ENCODE measurements around the gene SIDT2.
A peak's percentile ranks its signal among the peaks of the same experiment; 100 is the strongest.
"Not testable (repeated sequence)": the region's sequence is repeated elsewhere in the genome, so short reads cannot be mapped to it uniquely, and the experiment has no call there.

The SIDT2 gene

DNA sequence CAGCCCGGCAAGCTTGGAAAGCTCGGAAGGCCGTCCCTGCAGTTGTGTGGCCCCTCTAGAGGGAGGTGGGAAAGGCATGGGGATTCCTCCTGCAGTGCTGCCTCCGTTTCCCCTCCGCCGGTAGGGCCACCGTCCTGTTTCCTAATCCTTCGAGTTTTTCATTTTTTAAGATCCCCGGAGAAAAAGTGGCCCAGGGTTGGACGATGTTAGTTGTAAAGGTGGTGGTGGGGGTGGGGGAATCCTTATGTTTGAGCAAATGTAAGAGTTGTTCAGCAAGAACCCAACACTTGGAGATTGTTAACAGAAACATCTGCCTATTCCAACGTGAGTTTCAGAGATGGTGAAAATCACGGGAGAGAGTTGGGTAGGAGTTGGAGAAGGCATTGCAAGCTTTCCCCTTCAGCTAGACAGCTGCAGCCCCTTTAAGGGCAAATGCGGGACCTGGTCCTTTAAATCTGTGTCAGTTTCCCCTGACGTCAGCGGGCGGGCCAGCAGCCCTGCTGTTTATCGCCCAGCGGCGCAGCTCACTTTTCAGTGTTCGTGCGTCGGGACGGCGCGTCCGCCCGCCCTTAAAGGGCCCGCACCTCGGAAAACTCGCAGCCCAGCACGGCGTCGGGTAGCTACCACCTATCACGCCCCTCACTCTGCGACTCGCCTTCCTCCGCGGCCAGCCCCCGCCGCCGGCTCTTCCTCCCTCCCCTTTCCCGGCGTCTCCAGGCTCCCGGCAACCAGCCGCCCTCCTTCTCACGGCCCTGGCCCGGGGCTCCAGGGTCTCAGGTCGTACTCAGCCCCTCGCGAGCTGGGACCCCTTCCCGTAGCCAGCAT is at the start of gene SIDT2:
TSS of gene SIDT2 (plus strand) at position 534 of the 825 bp plus-strand sequence. CDS start 521 bp downstream, outside the sequence.
- DNase-seq, result peak; percentile 95

DNA sequence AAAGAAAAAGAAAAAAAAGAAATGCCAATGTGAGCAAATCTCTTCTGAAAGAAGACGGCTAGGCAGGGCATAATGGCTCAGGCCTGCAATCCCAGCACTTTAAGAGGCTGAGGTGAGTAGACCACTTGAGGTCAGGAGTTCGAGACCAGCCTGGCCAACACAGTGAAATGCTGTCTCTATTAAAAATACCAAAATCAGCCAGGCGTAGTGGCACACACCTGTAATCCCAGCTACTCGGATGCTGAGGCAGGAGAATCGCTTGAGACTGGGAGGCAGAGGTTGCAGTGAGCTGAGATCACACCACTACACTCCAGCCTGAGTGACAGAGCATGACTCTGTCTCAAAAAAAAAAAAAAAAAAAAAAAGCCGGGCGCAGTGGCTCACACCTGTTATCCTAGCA is 48.1 kb upstream of the SIDT2 start:
- not testable (repeated sequence) for DNase-seq

DNA sequence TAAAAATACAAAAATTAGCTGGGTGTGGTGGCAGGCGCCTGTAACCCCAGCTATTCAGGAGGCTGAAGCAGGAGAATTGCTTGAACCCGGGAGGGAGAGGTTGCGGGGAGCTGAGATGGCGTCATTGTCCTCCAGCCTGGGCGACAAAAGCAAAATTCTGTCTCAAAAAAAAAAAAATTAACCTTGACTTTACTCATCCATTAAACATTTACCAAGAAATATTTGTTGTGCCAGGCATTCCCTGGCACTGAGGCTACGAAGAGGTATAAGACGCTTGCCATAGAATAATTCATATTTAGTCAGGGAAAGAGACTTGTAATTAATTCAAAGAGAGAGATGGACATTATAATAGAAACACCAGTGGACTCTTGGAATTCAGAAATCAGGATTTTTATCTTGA is 47.7 kb upstream of the SIDT2 start:
- no peak for DNase-seq

DNA sequence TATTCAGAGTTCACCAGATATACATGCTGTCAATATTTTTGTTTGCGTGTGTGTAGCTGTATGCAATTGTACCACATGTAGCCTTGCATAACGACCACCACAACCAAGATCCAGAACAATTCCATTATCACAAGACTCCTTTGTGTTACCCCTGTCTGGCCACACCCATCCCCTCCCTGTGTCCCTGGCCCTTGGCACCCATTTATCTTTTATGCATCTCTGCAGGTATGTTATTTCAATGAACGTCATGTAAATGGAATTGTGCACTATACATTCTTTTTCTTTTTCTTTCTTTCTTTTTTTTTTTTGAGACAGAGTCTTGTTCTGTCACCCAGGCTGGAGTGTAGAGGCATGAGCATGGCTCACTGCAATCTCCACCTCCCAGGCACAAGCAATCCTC is 44.1 kb upstream of the SIDT2 start:
- no peak for DNase-seq

DNA sequence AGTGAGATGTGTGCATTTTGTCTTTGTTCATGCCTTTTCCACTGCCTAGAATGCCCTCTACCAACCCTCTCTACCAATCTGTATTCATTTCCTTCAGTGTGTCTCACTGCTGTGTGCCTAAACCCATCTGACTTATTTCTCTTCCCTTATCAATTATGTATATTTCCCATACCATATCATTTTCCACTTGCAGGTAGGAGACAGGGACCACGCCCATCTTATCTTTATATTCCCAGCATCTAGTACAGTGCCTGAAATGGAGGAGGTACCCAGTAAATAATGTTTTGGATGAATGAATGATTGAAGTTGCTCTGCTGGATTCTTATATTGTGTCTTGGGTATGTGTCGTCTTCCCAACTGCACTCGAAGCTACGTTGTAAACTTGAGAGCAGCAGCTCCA is 43.6 kb upstream of the SIDT2 start:
- DNase-seq, result not testable (repeated sequence)

DNA sequence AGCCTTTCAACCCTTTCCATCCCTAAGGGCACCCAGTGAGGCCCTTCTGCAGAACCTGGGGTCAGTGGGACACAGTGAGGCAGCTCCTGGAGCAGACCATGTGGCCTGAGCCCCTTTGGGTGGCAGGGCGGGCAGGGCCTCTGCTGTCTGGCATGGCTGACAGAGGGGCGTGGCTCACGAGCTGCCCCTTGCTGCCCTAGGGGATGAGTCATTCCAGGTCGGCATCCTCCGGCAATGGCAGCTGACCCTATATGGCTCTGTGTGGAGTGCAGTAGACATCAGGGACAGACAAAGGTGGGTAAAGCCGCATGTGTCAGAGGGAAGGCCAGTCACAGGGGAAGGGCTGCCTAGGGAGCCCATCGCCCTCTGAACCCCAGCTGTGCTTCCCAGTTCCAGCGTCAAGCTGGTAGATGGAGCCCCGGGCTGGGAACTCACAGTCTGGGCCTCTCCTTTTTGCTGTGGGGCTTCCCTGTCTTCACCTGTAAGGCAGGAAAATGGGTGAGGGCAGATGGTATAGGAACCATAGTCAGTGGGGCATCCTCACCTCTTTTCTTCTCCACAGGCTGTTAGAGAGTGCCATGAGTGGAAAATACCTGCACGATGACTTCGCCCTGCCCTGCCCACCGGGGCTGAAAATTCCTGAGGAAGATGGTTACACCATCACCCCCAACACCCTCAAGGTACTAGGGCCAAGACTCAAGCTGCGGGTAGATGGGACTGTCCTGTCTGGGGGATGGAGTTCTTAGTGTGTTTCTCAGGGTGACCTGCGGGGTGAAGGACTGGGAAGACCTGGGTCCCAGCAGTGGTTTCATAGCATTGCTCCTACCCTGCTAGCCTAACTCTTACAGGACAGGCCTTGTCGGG is 41.1 kb upstream of the SIDT2 start:
- DNase-seq, result not testable (repeated sequence)

DNA sequence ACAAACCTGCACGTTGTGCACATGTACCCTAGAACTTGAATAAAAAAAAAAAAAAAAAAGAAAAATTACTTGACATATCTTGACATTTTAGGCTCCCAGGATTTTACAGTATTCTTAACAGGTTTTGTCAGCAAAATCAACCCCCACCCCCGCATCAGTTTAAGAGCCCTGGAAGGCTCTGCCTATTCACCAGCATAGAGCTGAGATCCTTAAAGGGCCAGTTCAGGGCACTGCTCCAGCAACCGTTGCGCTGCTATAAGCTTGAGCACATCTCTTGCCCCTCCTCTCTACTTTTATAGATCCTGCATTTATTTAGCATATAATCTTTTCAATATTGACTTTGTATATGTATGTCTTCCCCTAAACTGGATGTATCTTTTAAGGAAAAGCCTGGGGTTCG is 35.2 kb upstream of the SIDT2 start:
- DNase-seq, result peak; percentile 49

DNA sequence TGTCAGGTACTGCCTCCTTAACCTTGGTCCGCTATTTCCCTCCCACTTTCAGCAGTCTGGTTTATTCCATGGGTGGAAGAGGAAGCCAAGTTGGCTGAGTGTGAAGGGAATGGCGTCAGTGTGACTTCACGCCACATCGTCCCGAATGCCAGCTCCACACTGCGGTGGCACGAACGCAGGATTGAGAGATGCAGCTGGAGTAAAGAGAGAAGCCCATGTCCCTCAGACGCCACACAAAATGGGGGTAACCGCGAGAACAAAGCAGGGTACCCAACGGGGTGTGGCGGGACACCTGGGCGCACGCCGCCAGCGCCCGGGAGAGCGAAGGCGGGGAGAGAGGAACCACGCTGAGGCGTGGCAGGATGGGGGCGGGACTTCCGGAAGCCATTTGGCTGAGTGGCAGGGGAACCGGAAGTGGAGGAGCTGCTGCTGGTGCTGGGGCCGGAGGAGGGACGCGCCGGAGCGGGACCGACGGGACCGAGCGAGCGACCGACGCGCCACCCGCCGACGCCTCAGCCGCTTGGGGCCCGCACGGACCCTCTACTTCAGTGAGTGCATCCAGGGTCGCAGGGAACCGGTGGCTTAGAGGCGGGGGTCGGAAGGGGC is 34.6 kb upstream of the SIDT2 start, which contains the start of gene PAFAH1B2:
TSS of gene PAFAH1B2 (plus strand) at position 417 of the 606 bp plus-strand sequence. CDS start 8,161 bp downstream, outside the sequence.
- DNase-seq, result peak; percentile 97

DNA sequence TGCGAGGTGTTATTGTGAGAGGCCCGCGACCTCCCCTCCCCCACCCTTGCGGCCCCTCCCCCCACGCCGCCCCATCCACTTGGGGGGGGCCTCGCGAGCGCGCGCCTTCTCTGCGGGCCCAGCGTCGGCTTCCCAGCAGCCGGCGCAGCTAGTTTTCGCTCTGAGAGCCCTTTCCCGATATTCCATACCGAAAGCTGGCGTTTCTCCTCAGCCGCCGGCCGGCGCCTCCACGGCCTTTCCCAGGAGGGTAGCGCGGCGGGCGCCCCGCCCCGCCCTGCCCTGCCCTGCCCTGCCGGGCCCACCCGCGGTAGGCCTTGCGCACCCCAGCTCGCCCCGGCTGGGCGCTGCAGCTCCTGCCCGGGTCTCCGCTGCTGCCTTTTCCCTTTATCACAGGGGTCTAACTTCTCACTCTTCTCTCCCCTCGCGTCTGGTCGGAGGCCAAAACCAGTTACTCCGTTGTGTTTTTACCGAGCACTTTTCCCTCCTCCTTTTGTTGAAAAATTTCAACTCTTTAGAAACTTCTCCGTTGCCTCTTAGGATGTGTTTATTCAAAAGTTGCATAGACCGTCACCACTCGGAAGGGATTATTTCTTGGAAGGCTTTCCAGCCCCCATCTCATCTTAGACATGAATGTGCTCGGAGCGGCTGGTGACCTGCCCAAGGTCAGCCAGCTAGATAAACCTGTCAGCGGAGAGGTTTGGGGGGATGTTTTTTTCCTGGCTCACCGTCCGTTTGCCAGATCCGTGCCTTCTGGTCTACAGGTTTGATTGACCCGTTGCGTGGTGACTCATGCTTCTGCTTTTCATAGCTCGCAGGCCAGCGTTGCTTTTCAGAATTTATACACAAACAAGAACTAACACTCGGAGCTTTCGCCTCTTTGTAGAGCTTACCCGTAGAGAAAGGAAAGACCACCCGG is 33.8 kb upstream of the SIDT2 start:
- peak; percentile 50 for DNase-seq

DNA sequence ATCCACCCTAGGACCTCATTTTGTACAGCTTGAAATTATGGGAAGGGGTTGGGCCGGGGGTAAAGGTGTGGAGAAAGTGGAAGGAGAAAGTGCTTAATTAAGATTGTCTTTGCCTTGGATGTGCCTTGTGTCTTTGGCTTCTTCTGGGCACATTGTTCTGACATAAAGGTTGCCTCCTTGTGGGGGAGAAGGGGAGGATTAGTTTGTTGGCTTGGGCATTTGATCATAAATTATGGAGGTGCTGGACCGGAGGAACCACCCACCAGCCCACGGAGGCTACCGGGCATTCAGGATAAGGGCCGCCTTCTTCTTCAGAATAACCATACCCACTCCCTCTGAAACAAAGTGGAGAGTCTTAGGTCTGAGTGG is 33.2 kb upstream of the SIDT2 start:
- DNase-seq, result no peak

DNA sequence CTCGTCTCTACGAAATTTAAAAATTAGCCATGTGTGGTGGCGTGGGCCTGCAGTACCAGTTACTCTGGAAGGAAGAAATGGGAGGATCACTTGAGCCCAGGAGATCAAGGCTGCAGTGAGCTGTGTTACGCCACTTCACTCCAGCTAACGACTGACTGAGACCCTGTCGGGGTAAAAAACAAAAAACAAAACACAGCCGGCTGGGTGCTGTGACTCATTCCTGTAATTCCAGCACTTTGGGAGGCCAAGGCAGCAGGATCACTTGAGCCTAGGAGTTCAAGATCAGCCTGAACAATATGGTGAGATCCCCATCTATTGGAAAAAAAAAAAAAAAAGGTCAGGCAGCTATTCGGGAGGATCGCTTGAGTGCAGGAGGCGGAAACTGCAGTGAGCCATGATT is 32.0 kb upstream of the SIDT2 start:
- no peak for DNase-seq

DNA sequence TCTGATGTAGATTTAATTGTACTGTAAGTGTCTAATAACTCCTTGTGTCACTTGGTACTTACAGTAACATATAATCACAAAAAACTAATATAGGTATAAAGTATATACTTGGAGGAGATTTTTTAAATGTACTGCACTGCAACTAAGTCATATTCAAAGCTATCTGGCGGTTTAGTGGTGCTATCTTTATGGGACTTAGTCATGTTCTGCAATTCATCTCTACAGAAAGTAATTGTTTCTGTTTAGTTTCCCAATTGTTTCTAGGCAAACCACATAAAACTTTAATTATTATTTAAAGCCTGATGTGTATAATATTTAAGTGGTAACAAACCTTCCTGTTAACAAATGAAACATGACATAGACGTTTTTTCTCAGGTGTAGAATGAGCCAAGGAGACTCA is 26.5 kb upstream of the SIDT2 start:
- no peak for DNase-seq

DNA sequence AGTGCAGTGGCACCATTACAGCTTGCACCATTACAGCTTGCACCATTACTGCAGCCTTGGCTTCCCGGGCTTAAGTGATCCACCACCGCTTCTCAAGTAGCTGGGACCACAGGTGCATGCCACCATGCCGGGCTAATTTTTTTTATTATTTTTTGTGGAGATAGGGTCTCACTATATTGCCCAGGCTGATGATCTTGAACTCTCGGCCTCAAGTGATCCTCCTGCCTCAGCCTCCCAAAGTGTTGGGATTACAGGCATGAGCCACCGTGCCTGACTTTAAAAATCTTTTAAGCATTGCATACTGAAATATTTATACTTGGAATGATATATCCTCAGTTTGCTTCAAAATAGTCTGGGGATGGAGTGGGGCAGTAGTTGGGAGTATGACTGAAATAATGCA is 24.1 kb upstream of the SIDT2 start:
- no peak for DNase-seq

DNA sequence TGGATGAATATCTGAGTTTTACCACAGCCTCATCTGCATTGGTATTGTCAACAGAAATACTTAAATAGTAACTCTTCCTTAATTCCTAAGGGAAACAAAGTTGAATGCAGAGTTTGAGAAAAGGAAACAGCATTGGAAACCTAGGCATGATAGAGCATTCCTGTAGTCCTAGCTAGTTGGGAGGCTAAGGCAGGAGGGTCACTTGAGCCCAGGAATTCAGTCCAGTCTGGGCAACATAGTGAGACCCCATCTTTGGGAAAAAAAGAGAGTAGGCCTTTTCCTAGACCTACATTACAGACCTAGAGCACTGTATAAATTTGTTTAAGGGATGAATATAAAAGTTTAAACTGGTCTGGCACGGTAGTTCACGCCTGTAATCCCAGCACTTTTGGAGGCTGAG is 21.0 kb upstream of the SIDT2 start:
- no peak for DNase-seq

DNA sequence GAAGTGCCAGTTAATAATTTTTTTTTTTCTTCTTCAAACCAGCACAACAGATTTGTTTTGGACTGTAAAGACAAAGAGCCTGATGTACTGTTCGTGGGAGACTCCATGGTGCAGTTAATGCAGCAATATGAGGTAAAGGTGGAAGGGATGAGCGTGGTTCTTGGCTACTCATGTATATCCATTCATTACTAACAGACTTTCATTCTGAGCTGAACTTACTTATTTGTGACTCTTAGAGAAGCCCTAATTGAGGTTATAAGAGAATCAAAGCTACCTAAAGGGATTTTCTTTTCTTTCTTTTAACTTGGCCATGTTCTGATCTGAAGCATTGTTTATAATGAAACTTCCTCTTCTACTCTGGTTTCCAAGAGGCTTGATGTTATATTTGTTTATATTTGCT is 18.7 kb upstream of the SIDT2 start:
- DNase-seq, result no peak

DNA sequence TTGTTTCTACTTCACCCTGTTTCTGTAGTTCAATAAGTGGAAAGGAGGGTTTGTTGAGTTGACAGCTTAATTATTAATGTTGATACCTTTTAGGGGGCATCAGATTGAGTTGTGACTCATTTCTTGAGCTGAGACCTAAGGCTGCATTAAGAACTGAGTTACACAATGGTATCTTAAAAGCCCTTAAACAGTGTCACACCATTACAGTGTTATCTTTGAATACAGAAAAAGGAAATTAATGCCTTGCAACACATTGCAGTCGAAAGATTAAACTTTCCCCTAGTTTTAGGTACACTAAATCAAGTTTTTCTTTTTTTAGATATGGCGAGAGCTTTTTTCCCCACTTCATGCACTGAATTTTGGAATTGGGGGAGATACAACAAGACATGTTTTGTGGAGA is 17.7 kb upstream of the SIDT2 start:
- DNase-seq, result no peak

DNA sequence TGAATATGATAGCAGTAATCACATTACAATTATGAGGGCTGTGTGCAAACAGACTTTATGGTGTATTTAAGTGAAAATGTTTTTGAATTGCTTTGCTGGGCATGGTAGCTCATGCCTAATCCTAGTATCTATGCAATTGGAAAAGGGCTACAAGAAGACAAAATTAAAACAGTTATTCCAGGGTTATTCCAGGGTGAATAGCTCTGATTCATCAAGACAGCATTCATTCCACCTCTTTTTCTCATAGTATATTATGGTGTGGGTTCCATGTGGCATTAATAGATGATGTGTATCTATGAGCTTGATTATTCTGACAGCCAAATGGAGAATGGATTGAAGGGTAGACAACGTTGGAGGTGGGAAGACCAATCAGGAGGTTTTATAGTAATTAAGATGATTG is 12.1 kb upstream of the SIDT2 start:
- DNase-seq, result no peak

DNA sequence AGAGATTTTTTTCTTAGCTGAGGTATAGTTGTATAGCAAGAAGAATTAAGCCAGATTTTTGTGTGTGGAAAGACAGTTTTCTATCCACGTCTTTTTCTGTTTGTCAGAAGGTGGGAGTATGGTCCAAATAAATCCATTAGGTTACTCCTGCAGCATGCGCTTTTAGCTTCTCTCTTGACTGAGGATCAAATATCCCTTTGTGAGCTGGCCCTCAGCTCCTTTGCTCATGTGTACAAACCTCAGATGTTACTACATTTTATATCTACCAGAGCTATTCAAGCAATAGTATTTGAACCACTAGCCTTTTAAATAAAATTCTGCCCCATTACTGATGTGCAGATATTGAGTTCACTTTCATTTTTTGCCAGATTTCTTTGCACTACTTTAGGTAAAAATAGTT is 8.8 kb upstream of the SIDT2 start:
- DNase-seq, result no peak

DNA sequence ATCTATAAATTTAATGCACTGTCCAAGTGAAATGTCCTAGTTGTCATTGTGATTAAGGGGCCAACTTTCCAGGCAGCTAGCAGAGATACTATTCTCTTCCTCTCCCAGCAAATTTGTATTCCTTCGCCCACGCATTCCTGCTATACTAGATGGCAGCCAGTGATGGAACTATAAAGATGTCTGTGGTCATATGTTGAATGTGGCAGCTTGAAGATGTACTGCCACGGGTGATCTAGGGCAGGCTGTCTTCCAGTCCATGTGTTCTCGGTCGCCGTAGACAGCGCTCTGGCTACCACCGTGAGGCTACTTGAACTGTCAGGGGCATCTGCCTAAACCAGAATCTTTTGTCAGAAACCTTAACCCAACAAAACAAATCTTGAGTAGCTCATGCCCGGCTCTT is 8.3 kb upstream of the SIDT2 start:
- DNase-seq, result no peak

DNA sequence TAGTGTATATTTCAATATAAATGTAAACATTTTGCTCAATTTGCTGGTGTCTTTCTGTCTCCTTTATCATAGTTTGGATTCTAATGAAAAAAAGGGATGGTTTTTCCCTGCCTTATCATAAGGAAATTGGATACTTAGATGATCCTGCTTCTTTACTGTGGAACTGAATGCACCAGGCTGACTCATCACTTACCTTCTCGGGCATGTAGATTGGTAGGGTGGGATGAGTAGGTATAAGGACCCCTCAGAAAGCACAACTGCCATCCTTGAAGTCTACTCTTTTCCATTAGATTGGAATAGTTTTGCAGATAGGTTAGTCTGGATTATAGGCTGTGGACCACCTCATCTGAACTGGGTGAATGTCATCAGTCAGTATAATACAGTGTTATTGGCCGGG is 7.5 kb upstream of the SIDT2 start:
- DNase-seq, result no peak

DNA sequence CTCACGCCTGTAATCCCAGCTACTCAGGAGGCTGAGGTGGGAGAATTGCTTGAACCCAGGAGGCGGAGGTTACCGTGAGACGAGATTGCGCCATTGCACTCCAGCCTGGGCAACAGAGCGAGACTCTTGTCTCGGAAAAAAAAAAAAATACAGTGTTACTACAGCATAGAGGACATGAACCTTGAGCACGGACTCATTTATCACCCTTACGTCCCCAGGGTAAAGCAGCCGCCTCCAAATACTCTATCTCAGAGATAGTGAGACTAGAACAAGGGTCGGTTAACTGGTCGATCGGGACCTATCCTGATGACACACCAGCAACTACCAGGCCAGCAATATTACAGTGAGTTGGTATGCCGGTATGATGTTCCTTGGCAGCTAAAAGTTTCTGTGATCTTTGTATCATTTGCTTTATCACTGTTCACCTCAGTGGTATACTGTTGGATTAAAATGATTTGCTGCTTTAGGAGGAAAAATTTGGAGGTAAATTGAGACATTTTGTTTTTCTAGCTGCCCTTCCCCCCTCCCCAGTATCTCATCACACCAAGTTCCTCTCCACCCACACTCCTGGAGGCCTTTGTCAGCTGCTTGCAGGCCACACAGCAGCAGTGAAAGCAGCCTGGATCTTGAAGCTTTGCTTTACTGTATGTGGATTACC is 7.0 kb upstream of the SIDT2 start:
- no peak for DNase-seq
